Vagina (tissue), 2 donors: Measurements from ENCODE around the gene TSGA10IP. TPM values are rescaled to one million over a fixed set of nuclear protein-coding genes. Genes with fewer than 3 reads are reported as not detected.
A peak's percentile ranks its signal among the peaks of the same experiment; 100 is the strongest.

Experiments
- DNase-seq, 2 donors: peaks; one replicate each; pipeline ENCODE4 v3.0.0-alpha.2; 2017; ENCODE audit errors: extremely low spot score in 2 of 2
- H3K27ac ChIP-seq: fragments of 200-600 bp; sonication (generic); one replicate; pipeline ENCODE4 v1.5.1; 2019
- H3K27me3 ChIP-seq: fragments of 200-600 bp; sonication (generic); one replicate; pipeline ENCODE4 v1.5.1; 2019
- H3K36me3 ChIP-seq, 2 donors: fragments of 200-600 bp; sonication (generic); one replicate each; pipeline ENCODE4 v1.5.1; 2017 to 2019
- H3K4me1 ChIP-seq: fragments of 200-600 bp; sonication (generic); one replicate; pipeline ENCODE4 v1.5.1; 2019
- H3K4me3 ChIP-seq, 2 donors: fragments of 200-600 bp; sonication (generic); 1 replicate in 1 of 2; 2 replicates in 1 of 2; pipeline ENCODE4 v1.5.1; 2016 to 2019
- H3K9me3 ChIP-seq: fragments of 200-600 bp; sonication (generic); one replicate; pipeline ENCODE4 v1.5.1; 2019
- POLR2A ChIP-seq, 2 donors: fragments of 450-650 bp; IDR thresholded peaks; one replicate each; pipeline ENCODE4 v1.6.1; 2017; ENCODE audit warnings: antibody characterized with exemption in 2 of 2, mild to moderate bottlenecking in 2 of 2, moderate library complexity in 2 of 2
- POLR2AphosphoS5 ChIP-seq, 2 donors: sonication (generic); formaldehyde crosslinking; IDR thresholded peaks; one replicate each; pipeline ENCODE4 v1.9.0; 2017; ENCODE audit warnings: antibody characterized with exemption in 2 of 2, mild to moderate bottlenecking in 2 of 2, low read depth in 1 of 2; ENCODE audit not compliant: insufficient read depth in 1 of 2
- intact Hi-C: fragments of 100-400 bp; cut with DNase I; formaldehyde crosslinking; loops from one replicate; pipeline ENCODE4 v1.15.1; 2023
- total RNA-seq: library from RNA; depleted of rRNA; stranded (reverse); fragments of >200 nt; gene quantifications from one replicate; pipeline ENCODE4 v1.2.3, GENCODE V29; 2016
- TF ChIP-seq, protein P1 (sequence below), 3 experiments: fragments of 450-650 bp in 2 of 3; fragments of 200-600 bp in 1 of 3; sonication (generic) in 1 of 3; IDR thresholded peaks; one replicate each; pipeline ENCODE4 v1.5.1; 2017 to 2019; ENCODE audit warnings: antibody characterized with exemption in 3 of 3, mild to moderate bottlenecking in 2 of 3, moderate library complexity in 2 of 3

The TSGA10IP gene
- total RNA-seq, 1 donor from 2014 or later, result not detected

DNA sequence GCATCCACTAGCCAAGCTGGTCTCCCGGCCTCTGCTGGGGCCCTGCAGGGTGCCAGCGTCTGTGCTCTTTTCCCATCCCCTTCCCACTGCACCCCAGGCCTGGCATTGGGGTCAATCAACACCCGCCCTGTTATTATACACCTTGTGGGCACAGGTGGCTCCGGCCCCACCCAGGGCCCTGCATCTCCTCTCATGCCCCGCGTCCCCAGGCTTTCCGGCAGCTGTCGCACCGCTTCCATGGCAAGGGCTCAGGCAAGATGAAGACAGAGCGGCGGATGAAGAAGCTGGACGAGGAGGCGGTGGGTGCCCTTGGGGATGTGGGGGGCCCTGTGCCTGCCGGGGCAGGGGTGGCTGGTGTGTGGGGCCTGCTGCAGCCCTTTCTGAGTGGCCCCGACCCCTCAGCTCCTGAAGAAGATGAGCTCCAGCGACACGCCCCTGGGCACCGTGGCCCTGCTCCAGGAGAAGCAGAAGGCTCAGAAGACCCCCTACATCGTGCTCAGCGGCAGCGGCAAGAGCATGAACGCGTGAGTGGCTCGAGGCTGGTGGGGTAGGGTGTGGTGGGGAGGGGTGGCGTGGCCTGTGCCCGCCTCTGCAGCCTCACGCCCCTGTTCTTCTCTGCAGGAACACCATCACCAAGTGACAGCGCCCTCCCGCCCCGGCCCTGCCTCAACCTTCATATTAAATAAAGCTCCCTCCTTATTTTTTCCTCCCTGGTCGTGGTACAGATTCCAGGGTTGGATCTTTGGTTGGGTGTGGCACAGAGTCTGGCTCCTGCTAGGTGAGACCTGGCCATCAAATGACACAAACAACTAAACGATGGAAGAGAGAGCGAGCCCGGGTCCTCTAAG lies 33.3 kb downstream of the TSGA10IP start:
- DNase-seq, result peak in 1 of 2 donors; percentile 94
- Histone ChIP-seq H3K27ac (no peak overlapping the region), H3K36me3 (peaks cover 0 to 46% of the 10 kb centered on the region in 2 donors), H3K4me3 (no peak overlapping the region), H3K4me1 (no peaks in the 10 kb centered on the region), H3K9me3 (no peaks in the 10 kb centered on the region), H3K27me3 (no peaks in the 10 kb centered on the region)
- TF ChIP-seq POLR2A (IDR thresholded peaks at IDR 0.05) (no peak), POLR2AphosphoS5 (IDR thresholded peaks at IDR 0.05; ENCODE audit: insufficient read depth in 1 of 2, low read depth in 1 of 2) (no peak)
- TF ChIP-seq, protein P1, sequence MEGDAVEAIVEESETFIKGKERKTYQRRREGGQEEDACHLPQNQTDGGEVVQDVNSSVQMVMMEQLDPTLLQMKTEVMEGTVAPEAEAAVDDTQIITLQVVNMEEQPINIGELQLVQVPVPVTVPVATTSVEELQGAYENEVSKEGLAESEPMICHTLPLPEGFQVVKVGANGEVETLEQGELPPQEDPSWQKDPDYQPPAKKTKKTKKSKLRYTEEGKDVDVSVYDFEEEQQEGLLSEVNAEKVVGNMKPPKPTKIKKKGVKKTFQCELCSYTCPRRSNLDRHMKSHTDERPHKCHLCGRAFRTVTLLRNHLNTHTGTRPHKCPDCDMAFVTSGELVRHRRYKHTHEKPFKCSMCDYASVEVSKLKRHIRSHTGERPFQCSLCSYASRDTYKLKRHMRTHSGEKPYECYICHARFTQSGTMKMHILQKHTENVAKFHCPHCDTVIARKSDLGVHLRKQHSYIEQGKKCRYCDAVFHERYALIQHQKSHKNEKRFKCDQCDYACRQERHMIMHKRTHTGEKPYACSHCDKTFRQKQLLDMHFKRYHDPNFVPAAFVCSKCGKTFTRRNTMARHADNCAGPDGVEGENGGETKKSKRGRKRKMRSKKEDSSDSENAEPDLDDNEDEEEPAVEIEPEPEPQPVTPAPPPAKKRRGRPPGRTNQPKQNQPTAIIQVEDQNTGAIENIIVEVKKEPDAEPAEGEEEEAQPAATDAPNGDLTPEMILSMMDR (IDR thresholded peaks at IDR 0.05), result no peak
- intact Hi-C loops, result no loop called here

GRCh38 chr11:65979261-65979759 lies 34.0 kb downstream of the TSGA10IP start:
- no peak for DNase-seq
- no peak overlapping the region for H3K4me3 ChIP-seq
- peaks cover 0 to 46% of the 10 kb centered on the region in 2 donors for H3K36me3 ChIP-seq
- TF ChIP-seq POLR2A (IDR thresholded peaks at IDR 0.05) (no peak), POLR2AphosphoS5 (IDR thresholded peaks at IDR 0.05; ENCODE audit: insufficient read depth in 1 of 2, low read depth in 1 of 2) (no peak)
- TF ChIP-seq, protein P1 (IDR thresholded peaks at IDR 0.05), result no peak
- intact Hi-C loops, result no loop called here
- no peaks in the 10 kb centered on the region for H3K9me3 ChIP-seq
- H3K4me1 ChIP-seq, result no peaks in the 10 kb centered on the region
- no peak overlapping the region for H3K27ac ChIP-seq
- no peaks in the 10 kb centered on the region for H3K27me3 ChIP-seq

DNA sequence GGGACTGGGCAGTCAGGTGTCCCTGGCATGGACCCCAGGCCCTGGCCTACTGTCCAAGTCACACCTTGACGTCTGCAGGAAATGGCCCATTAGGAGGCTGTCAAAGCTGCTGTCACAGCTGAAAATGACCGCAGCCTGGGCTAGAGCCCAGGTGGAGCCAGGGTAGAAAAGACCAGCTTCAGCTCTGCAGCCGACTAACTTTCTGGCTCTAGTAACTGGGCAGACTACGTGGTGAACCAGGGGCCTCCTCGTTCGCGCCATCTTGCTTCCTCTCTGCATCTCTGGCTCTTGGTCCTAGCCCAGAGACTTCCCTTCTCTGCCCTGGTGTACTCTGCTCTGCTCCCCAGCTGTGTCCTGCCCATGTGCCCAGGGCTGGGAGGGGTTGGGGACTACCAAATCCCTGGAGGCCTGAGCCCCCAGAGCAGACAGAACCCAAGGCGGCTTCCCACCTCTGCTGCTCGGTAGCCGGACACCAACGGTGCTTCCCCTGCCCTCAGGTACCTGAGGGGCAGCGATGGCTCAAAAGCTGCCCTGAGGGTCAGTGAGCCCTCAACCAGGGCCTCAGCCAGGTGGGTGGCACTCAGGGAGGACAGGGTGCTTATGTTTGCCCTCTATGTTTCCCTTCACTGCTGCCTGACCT lies 35.9 kb downstream of the TSGA10IP start:
- Histone ChIP-seq H3K4me1 (no peaks in the 10 kb centered on the region), H3K9me3 (no peaks in the 10 kb centered on the region), H3K36me3 (peaks cover 0 to 38% of the 10 kb centered on the region in 2 donors), H3K27me3 (no peaks in the 10 kb centered on the region), H3K27ac (no peak overlapping the region), H3K4me3 (no peak overlapping the region)
- intact Hi-C loops, result loop anchor here (10.0 kb wide), 1 partner anchor 276 kb away; no protein-coding TSS in a partner anchor
- TF ChIP-seq POLR2AphosphoS5 (IDR thresholded peaks at IDR 0.05; ENCODE audit: insufficient read depth in 1 of 2, low read depth in 1 of 2) (no peak), POLR2A (IDR thresholded peaks at IDR 0.05) (no peak)
- TF ChIP-seq, protein P1 (IDR thresholded peaks at IDR 0.05), result no peak
- peak in 1 of 2 donors; percentile 90 for DNase-seq

- peaks cover 0 to 29% of the 10 kb centered on the region in 2 donors for H3K36me3 ChIP-seq
- no peak overlapping the region for H3K27ac ChIP-seq
- intact Hi-C loops, result loop anchor here (10.0 kb wide), 1 partner anchor 277 kb away; no protein-coding TSS in a partner anchor
- H3K9me3 ChIP-seq, result no peaks in the 10 kb centered on the region
- peak in 1 of 2 donors; percentile 74 for DNase-seq
- no peaks in the 10 kb centered on the region for H3K27me3 ChIP-seq
- no peak overlapping the region for H3K4me3 ChIP-seq
- H3K4me1 ChIP-seq, result no peaks in the 10 kb centered on the region
- TF ChIP-seq POLR2AphosphoS5 (IDR thresholded peaks at IDR 0.05; ENCODE audit: insufficient read depth in 1 of 2, low read depth in 1 of 2) (no peak), POLR2A (IDR thresholded peaks at IDR 0.05) (no peak)
- TF ChIP-seq, protein P1 (IDR thresholded peaks at IDR 0.05), result no peak
Measured at GRCh38 chr11:65981972-65982823, 36.9 kb downstream of the TSGA10IP start.
